Mesendoderm (in vitro differentiated cells): ENCODE data around the gene PLXNB2.
"Not testable (repeated sequence)": the region's sequence is repeated elsewhere in the genome, so short reads cannot be mapped to it uniquely, and the experiment has no call there.

Experiments
- DNase-seq: peaks from one replicate; pipeline ENCODE4 v3.0.0; 2013
- H2AK5ac ChIP-seq: 2 replicates; pipeline ENCODE4 v1.6.1; 2013; ENCODE audit warnings: low read length, inconsistent platforms
- H2BK120ac ChIP-seq: 2 replicates; pipeline ENCODE4 v1.6.1; 2013; ENCODE audit warnings: low read depth, mild to moderate bottlenecking, low read length, moderate library complexity, mixed read lengths
- H2BK15ac ChIP-seq: replicated peaks from 2 replicates; pipeline ENCODE4 v1.6.1; 2013; ENCODE audit warnings: low read depth, mild to moderate bottlenecking, moderate library complexity
- H2BK5ac ChIP-seq: 2 replicates; pipeline ENCODE4 v1.6.1; 2013; ENCODE audit warnings: low read length, inconsistent platforms
- H3K18ac ChIP-seq: 2 replicates; pipeline ENCODE4 v1.6.1; 2013; ENCODE audit warnings: mild to moderate bottlenecking, low read length, mixed read lengths
- H3K23ac ChIP-seq: one replicate; pipeline ENCODE4 v1.6.1; 2013; ENCODE audit warnings: low read length
- H3K27ac ChIP-seq: 2 replicates; pipeline ENCODE4 v1.5.1; 2013; ENCODE audit warnings: low read depth, mild to moderate bottlenecking, inconsistent platforms, low read length, moderate library complexity
- H3K27me3 ChIP-seq: 2 replicates; pipeline ENCODE4 v1.6.1; 2013; ENCODE audit warnings: low read length, control low read depth, mild to moderate bottlenecking, inconsistent platforms; ENCODE audit not compliant: insufficient read depth, poor library complexity
- H3K36me3 ChIP-seq: 2 replicates; pipeline ENCODE4 v1.6.1; 2013; ENCODE audit warnings: low read length, inconsistent platforms; ENCODE audit not compliant: control insufficient read depth, insufficient read depth
- H3K4ac ChIP-seq: one replicate; pipeline ENCODE4 v1.6.1; 2013; ENCODE audit warnings: low read depth, mild to moderate bottlenecking, low read length, moderate library complexity
- H3K4me1 ChIP-seq: 2 replicates; pipeline ENCODE4 v1.6.1; 2013; ENCODE audit warnings: low read depth, low read length, inconsistent platforms; ENCODE audit not compliant: control insufficient read depth
- H3K4me2 ChIP-seq: 2 replicates; pipeline ENCODE4 v1.6.1; 2013; ENCODE audit warnings: low read length
- H3K4me3 ChIP-seq: 2 replicates; pipeline ENCODE4 v1.5.1; 2013; ENCODE audit warnings: mild to moderate bottlenecking, low read length
- H3K56ac ChIP-seq: one replicate; pipeline ENCODE4 v1.6.1; 2013; ENCODE audit warnings: low read length
- H3K79me1 ChIP-seq: 2 replicates; pipeline ENCODE4 v1.6.1; 2013; ENCODE audit warnings: low read length, inconsistent platforms
- H3K79me2 ChIP-seq: 2 replicates; pipeline ENCODE4 v1.6.1; 2013; ENCODE audit warnings: mild to moderate bottlenecking, low read length; ENCODE audit not compliant: control insufficient read depth, insufficient read depth
- H3K9ac ChIP-seq: 2 replicates; pipeline ENCODE4 v1.6.1; 2013; ENCODE audit warnings: low read length, inconsistent platforms
- H4K5ac ChIP-seq: one replicate; pipeline ENCODE4 v1.6.1; 2013; ENCODE audit warnings: low read length
- H4K8ac ChIP-seq: one replicate; pipeline ENCODE4 v1.6.1; 2013; ENCODE audit warnings: low read depth, mild to moderate bottlenecking, control low read depth, low read length, moderate library complexity
- WGBS: extraction: QIAGEN DNeasy Blood & Tissue Kit; methylation state at CpG from one replicate; pipeline ENCODE4 v1.1.7; 2013; ENCODE audit warnings: low lambda C conversion rate, missing lambda C conversion rate; ENCODE audit not compliant: insufficient coverage; ENCODE audit errors: extremely low coverage; 5-methylcytosine and 5-hydroxymethylcytosine counted together

Gene PLXNB2

DNA sequence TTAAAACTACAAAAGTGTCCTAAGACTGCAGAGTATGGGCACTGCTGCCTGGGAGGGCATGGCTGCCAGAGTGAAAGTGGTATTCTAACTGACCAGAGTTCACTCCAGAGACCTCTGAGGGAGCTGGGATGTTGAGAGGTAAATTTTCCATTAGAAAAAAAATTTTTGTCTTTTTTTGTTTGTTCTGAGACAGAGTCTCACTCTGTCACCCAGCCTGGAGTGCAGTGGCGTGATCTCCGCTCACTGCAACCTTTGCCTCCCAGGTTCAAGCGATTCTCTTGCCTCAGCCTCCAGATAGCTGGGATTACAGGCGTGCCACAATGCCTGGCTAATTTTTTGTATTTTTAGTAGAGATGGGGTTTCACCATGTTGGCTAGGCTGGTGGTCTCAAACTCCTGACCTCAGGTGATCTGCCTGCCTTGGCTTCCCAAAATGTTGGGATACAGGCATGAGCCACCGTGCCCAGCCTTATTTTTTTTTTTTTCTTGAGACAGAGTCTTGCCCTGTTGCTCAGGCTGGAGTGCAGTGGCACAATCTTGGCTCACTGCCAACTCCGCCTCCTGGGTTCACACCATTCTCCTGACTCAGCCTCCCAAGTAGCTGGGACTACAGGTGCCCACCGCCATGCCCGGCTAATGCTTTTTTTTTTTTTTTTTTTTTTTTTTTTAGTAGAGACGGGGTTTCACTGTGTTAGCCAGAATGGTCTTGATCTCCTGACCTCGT lies 15.1 kb upstream of the PLXNB2 start:
- not testable (repeated sequence) for H3K18ac ChIP-seq, H3K4me1 ChIP-seq, H4K8ac ChIP-seq, H3K23ac ChIP-seq, H2BK120ac ChIP-seq, H3K4me2 ChIP-seq, H3K27ac ChIP-seq, H3K27me3 ChIP-seq, H3K9ac ChIP-seq, H3K79me2 ChIP-seq, H3K4ac ChIP-seq, H2BK15ac ChIP-seq, H3K4me3 ChIP-seq, H3K79me1 ChIP-seq, H4K5ac ChIP-seq, H3K36me3 ChIP-seq, H2AK5ac ChIP-seq, DNase-seq, H3K56ac ChIP-seq, H2BK5ac ChIP-seq
- no CpG with 5 or more reads among the region's 10 CpGs for WGBS

DNA sequence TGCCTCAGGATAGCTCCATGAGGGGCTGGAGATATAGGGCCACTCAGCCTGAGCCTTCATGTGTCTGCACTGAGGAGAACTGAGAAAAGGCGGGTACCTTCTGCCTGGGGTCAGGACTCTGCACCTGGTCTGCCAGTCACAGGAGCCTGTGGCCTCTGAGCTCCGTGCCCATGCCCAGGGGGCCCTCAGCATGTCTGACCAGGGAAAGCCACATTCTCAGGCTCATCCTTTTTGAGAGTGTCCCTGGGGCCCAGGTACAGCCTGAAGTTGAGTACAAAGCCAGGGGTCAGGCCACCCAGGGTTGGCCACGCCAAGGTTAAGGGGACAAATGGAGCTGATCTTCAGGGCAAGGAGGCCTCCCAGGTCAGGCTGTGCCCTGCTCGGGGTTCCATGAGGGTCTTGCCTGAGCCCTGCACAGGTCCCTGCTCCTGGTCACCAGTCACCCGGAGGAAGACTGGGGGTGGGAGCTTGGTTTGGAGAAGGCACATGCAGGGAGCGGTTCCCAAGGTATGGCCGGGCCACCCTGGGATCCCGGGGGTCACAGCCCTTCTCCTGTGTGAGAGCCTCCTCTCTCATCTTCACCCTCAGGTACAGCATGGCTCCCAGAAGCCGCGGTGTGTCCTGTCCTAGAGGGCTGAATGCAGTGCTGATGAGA lies 13.4 kb upstream of the PLXNB2 start:
- Histone ChIP-seq H3K9ac (no peak overlapping the region), H3K27ac (no peak overlapping the region), H3K4ac (no peak overlapping the region), H4K8ac (no peak overlapping the region), H3K56ac (no peak overlapping the region), H3K18ac (no peak overlapping the region), H2AK5ac (no peak overlapping the region), H3K79me1 (no peaks in the 10 kb centered on the region), H2BK5ac (no peak overlapping the region), H3K4me2 (no peak overlapping the region), H2BK120ac (no peak overlapping the region), H2BK15ac (no peak overlapping the region), H3K23ac (no peak overlapping the region), H4K5ac (no peak overlapping the region), H3K4me3 (no peak overlapping the region), H3K4me1 (no peaks in the 10 kb centered on the region), H3K27me3 (no peaks in the 10 kb centered on the region), H3K36me3 (no peaks in the 10 kb centered on the region), H3K79me2 (no peaks in the 10 kb centered on the region)
- no peak for DNase-seq
- no CpG with 5 or more reads among the region's 10 CpGs for WGBS

DNA sequence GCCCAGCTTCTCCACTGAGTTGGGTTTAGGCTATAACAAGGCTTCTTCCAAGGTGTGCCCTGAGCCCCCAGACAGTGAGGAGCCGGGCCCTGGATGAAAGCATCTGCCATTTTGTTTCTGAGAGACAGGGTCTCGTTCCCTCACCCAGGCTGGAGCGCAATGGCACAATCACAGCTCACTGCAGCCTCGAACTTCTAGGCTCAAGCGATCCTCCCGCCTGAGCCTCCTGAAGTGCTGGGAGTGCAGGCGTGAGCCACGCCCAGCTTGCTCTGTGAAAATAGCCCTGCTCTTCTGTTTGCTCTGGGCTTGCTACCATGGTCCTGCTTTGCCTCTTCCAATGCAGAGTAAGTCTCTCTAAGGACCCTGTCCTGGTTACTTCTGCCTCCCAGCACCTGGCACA lies 12.7 kb upstream of the PLXNB2 start:
- Histone ChIP-seq H3K4ac (no peak overlapping the region), H3K27me3 (no peaks in the 10 kb centered on the region), H2BK15ac (no peak overlapping the region), H2BK5ac (no peak overlapping the region), H2AK5ac (no peak overlapping the region), H4K5ac (no peak overlapping the region), H3K9ac (no peak overlapping the region), H3K18ac (no peak overlapping the region), H3K4me1 (no peaks in the 10 kb centered on the region), H3K23ac (no peak overlapping the region), H3K56ac (no peak overlapping the region), H3K79me1 (no peaks in the 10 kb centered on the region), H3K4me2 (no peak overlapping the region), H2BK120ac (no peak overlapping the region), H3K4me3 (no peak overlapping the region), H3K36me3 (no peaks in the 10 kb centered on the region), H4K8ac (no peak overlapping the region), H3K27ac (no peak overlapping the region), H3K79me2 (no peaks in the 10 kb centered on the region)
- DNase-seq = no peak
- WGBS = no CpG with 5 or more reads among the region's 8 CpGs

DNA sequence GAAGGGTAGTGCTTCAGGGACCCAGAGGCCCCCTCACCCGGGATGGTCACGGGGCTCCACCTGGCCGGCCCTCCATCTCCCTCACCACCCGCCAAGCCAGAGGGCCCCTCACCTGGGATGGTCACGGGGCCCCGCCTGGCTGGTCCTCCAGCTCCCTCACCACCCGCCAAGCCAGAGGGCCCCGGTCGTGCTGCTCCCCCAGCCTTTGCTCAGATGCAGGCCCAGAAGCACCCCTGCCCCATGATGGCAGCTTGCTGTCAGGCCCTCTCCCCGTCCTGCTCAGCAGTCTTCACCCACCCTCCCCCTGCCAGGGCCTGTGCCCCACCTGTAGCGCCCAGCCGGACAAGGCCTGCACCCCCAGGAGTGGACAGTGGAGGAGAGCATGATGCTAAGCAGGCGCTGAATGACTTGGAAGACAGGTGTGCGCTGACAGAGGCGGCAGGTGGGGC lies 12.1 kb upstream of the PLXNB2 start:
- no peak overlapping the region for H3K4me3 ChIP-seq
- H3K79me2 ChIP-seq = no peaks in the 10 kb centered on the region
- H3K4me1 ChIP-seq = no peaks in the 10 kb centered on the region
- H3K23ac ChIP-seq = no peak overlapping the region
- no peak overlapping the region for H3K4me2 ChIP-seq
- no peaks in the 10 kb centered on the region for H3K36me3 ChIP-seq
- H3K4ac ChIP-seq = no peak overlapping the region
- no peak overlapping the region for H3K18ac ChIP-seq
- H3K79me1 ChIP-seq = no peaks in the 10 kb centered on the region
- no peaks in the 10 kb centered on the region for H3K27me3 ChIP-seq
- H4K8ac ChIP-seq = no peak overlapping the region
- H2BK5ac ChIP-seq = no peak overlapping the region
- no peak for DNase-seq
- H3K27ac ChIP-seq = no peak overlapping the region
- H4K5ac ChIP-seq = no peak overlapping the region
- no CpG with 5 or more reads among the region's 15 CpGs for WGBS
- H2AK5ac ChIP-seq = no peak overlapping the region
- H3K9ac ChIP-seq = no peak overlapping the region
- H3K56ac ChIP-seq = no peak overlapping the region
- H2BK120ac ChIP-seq = no peak overlapping the region
- no peak overlapping the region for H2BK15ac ChIP-seq

DNA sequence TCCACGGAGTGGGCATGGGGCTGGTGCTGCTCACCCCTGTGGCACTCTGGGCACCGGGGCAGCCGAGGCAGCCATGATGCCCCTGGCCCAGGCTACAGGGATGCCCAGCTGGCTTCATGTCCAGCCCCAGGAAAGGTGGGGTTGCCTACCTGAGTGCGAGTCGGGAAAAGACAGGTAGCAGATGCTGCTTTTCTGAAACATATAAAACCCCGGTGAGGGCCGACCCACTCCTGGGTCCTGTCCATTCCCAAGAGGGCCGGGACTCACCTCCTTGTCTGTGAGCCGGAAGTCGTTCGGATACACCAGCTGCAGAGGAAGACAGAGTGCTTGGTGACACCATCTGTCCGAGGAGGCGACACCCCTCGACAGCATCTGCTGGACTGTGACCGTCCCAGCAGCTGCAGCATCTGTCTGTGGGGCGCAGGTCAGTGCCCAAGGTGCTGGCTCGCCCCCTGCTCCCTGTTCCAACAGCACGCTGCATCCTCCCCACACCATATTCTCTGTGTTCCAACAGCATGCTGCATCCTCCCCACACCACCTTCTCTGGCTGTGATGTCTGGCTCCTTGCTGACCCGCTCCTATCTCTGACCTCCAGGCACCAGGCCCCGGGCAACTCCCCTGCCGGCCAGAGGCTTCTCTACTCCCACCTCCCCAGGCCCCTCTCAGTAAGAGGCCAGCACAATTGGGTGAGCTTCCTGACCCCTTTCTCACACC lies 11.4 kb upstream of the PLXNB2 start:
- Histone ChIP-seq H3K4me2 (no peak overlapping the region), H3K27me3 (no peaks in the 10 kb centered on the region), H2BK120ac (no peak overlapping the region), H3K18ac (no peak overlapping the region), H2BK5ac (no peak overlapping the region), H2BK15ac (no peak overlapping the region), H3K23ac (no peak overlapping the region), H3K4me3 (no peak overlapping the region), H3K4me1 (no peaks in the 10 kb centered on the region), H3K79me2 (no peaks in the 10 kb centered on the region), H4K8ac (no peak overlapping the region), H3K9ac (no peak overlapping the region), H2AK5ac (no peak overlapping the region), H4K5ac (no peak overlapping the region), H3K4ac (no peak overlapping the region), H3K27ac (no peak overlapping the region), H3K56ac (no peak overlapping the region), H3K36me3 (no peaks in the 10 kb centered on the region), H3K79me1 (no peaks in the 10 kb centered on the region)
- WGBS = no CpG with 5 or more reads among the region's 21 CpGs
- no peak for DNase-seq
